NT2/D1 (cell line): ENCODE data around the gene PCNX1.

Source experiments
- YY1 ChIP-seq: IDR thresholded peaks from 2 replicates; pipeline ENCODE4 v1.6.1; 2011; ENCODE audit not compliant: insufficient read length, insufficient read depth
- ZNF274 ChIP-seq: IDR thresholded peaks from 2 replicates; pipeline ENCODE4 v1.6.1; 2011; ENCODE audit warnings: mild to moderate bottlenecking, low read depth, low read length

- TF ChIP-seq ZNF274 (no peak), YY1 (no peak)
Measured at GRCh38 chr14:71117839-71118743, 210.8 kb downstream of the PCNX1 start.
